Measurements from ENCODE around the gene PTPN11. TPM values are rescaled to one million over a fixed set of nuclear protein-coding genes. Genes with fewer than 3 reads are reported as not detected.

PTPN11 gene
- polyA plus RNA-seq, 1 donor (not counting 4 experiments of a cell fraction or from before 2014, with no cell fraction given) = 95.3 TPM

DNA sequence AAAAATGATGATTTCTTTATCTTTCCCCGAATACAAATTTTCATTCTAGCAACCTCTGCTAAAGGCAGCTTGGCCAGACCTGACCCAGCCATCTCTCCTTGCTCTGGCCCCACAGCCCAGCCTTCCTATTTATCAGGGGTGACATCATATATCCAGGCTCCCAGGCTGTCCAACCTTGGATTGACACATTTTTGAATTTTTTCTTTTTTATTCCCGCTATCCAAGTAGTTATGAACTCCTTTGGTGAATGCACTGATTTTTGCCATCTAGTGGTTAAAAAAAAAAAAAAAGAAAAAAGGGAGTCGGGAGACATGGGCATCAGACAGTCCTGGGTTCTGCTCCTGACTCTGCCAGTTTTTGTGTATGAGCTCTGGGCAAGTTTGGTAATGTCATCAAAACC lies 120.5 kb downstream of the PTPN11 start:
- Histone ChIP-seq H3K9me3 (ENCODE audit: control insufficient read depth, low read depth, low read length) (no peaks in the 10 kb centered on the region), H3K4me1 (ENCODE audit: control insufficient read depth, extremely low read depth, insufficient read depth, low read length) (peaks cover 2% of the 10 kb centered on the region), H3K9ac (ENCODE audit: control insufficient read depth, extremely low read depth, insufficient read depth, low read length) (no peak overlapping the region), H3K27me3 (ENCODE audit: control insufficient read depth, extremely low read depth, insufficient read depth, low read length) (no peaks in the 10 kb centered on the region), H3K27ac (ENCODE audit: control insufficient read depth, insufficient read depth, low read length) (no peak overlapping the region), H3K4me2 (ENCODE audit: control insufficient read depth, extremely low read depth, insufficient read depth, low read depth, low read length) (no peak overlapping the region), H4K20me1 (ENCODE audit: control insufficient read depth, extremely low read depth, insufficient read depth, low read length) (no peaks in the 10 kb centered on the region), H3K9me1 (ENCODE audit: control insufficient read depth, extremely low read depth, insufficient read depth, low read length) (no peaks in the 10 kb centered on the region), H3K36me3 (ENCODE audit: control insufficient read depth in 2 of 2, extremely low read depth in 1 of 2, insufficient read depth in 2 of 2, low read length in 2 of 2) (no peaks in the 10 kb centered on the region), H2AFZ (ENCODE audit: control insufficient read depth, low read length) (no peak overlapping the region), H3K79me2 (ENCODE audit: control insufficient read depth, insufficient read depth, low read length) (no peaks in the 10 kb centered on the region), H3K4me3 (ENCODE audit: control insufficient read depth in 2 of 3, extremely low read depth in 1 of 3, insufficient read depth in 2 of 3, low read depth in 1 of 3, low read length in 3 of 3) (no peak overlapping the region)
- FAIRE-seq = no peak
- TF ChIP-seq, protein P1, sequence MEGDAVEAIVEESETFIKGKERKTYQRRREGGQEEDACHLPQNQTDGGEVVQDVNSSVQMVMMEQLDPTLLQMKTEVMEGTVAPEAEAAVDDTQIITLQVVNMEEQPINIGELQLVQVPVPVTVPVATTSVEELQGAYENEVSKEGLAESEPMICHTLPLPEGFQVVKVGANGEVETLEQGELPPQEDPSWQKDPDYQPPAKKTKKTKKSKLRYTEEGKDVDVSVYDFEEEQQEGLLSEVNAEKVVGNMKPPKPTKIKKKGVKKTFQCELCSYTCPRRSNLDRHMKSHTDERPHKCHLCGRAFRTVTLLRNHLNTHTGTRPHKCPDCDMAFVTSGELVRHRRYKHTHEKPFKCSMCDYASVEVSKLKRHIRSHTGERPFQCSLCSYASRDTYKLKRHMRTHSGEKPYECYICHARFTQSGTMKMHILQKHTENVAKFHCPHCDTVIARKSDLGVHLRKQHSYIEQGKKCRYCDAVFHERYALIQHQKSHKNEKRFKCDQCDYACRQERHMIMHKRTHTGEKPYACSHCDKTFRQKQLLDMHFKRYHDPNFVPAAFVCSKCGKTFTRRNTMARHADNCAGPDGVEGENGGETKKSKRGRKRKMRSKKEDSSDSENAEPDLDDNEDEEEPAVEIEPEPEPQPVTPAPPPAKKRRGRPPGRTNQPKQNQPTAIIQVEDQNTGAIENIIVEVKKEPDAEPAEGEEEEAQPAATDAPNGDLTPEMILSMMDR (optimal IDR thresholded peaks at IDR 0.05 in 1 of 3, IDR thresholded peaks at IDR 0.05 in 1 of 3, conservative IDR thresholded peaks at IDR 0.05 in 1 of 3; ENCODE audit: extremely low read depth in 1 of 3, insufficient read depth in 2 of 3, low read length in 3 of 3) = no peak
- TF ChIP-seq EZH2 (IDR thresholded peaks at IDR 0.05; ENCODE audit: low read length) = no peak
- no peak for DNase-seq (ENCODE audit: low read depth, low spot score)
- dilution Hi-C loops (cut with MboI; ENCODE audit: extremely low pct_ligation_motif_present, low sequenced_read_pairs) = no loop called here

DNA sequence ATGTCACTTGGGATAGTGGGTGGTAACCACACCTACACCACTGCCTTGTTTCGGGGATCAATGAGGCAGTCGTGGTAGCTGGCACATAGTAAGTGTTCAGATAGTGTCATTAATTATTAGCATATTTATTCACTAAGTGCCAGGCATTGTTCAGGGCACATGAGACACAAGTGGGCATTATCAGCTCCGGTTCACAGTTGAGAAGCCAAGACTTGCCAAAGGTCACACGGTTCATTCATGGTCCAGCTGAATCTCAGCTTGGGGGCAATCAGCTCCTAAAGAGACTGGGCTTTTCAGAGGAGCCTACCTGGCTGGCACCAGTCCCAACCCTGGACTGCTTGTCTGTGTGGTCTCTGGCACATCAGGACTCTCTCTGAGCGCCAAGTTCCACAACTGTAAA lies 121.3 kb downstream of the PTPN11 start:
- no peaks in the 10 kb centered on the region for H3K9me1 ChIP-seq (ENCODE audit: control insufficient read depth, extremely low read depth, insufficient read depth, low read length)
- H4K20me1 ChIP-seq (ENCODE audit: control insufficient read depth, extremely low read depth, insufficient read depth, low read length) = no peaks in the 10 kb centered on the region
- no peaks in the 10 kb centered on the region for H3K36me3 ChIP-seq (ENCODE audit: control insufficient read depth in 2 of 2, extremely low read depth in 1 of 2, insufficient read depth in 2 of 2, low read length in 2 of 2)
- TF ChIP-seq, protein P1 (optimal IDR thresholded peaks at IDR 0.05 in 1 of 3, IDR thresholded peaks at IDR 0.05 in 1 of 3, conservative IDR thresholded peaks at IDR 0.05 in 1 of 3; ENCODE audit: extremely low read depth in 1 of 3, insufficient read depth in 2 of 3, low read length in 3 of 3) = no peak
- TF ChIP-seq EZH2 (IDR thresholded peaks at IDR 0.05; ENCODE audit: low read length) = no peak
- DNase-seq (ENCODE audit: low read depth, low spot score) = no peak
- H3K27me3 ChIP-seq (ENCODE audit: control insufficient read depth, extremely low read depth, insufficient read depth, low read length) = no peaks in the 10 kb centered on the region
- H3K4me1 ChIP-seq (ENCODE audit: control insufficient read depth, extremely low read depth, insufficient read depth, low read length) = peaks cover 2% of the 10 kb centered on the region
- no peak for FAIRE-seq
- no peak overlapping the region for H3K4me2 ChIP-seq (ENCODE audit: control insufficient read depth, extremely low read depth, insufficient read depth, low read depth, low read length)
- H2AFZ ChIP-seq (ENCODE audit: control insufficient read depth, low read length) = no peak overlapping the region
- no peak overlapping the region for H3K27ac ChIP-seq (ENCODE audit: control insufficient read depth, insufficient read depth, low read length)
- dilution Hi-C loops (cut with MboI; ENCODE audit: extremely low pct_ligation_motif_present, low sequenced_read_pairs) = no loop called here
- H3K4me3 ChIP-seq (ENCODE audit: control insufficient read depth in 2 of 3, extremely low read depth in 1 of 3, insufficient read depth in 2 of 3, low read depth in 1 of 3, low read length in 3 of 3) = no peak overlapping the region
- no peaks in the 10 kb centered on the region for H3K9me3 ChIP-seq (ENCODE audit: control insufficient read depth, low read depth, low read length)
- H3K79me2 ChIP-seq (ENCODE audit: control insufficient read depth, insufficient read depth, low read length) = no peaks in the 10 kb centered on the region
- H3K9ac ChIP-seq (ENCODE audit: control insufficient read depth, extremely low read depth, insufficient read depth, low read length) = no peak overlapping the region
